ENCODE measurements around the gene LRCH3. TPM values are rescaled to one million over a fixed set of nuclear protein-coding genes. Genes with fewer than 3 reads are reported as not detected.

Gene LRCH3
- total and polyA plus RNA-seq, 2 experiments from 2014 or later, result 22.5 to 38.5 TPM

GRCh38 chr3:197752107-197752506, 38.9 kb upstream of the LRCH3 start:
- Histone ChIP-seq H3K27ac (peak overlapping the region; percentile 1), H3K4me1 (ENCODE audit: insufficient read depth) (peaks cover 10% of the 10 kb centered on the region), H2AFZ (no peak overlapping the region), H3K4me2 (peak overlapping the region; percentile 85), H3K36me3 (replicated peaks; ENCODE audit: insufficient read depth, low read depth) (no peaks in the 10 kb centered on the region), H3K9me2 (replicated peaks; ENCODE audit: insufficient read depth) (no peaks in the 10 kb centered on the region), H3K79me2 (peaks cover 59% of the 10 kb centered on the region), H4K20me1 (ENCODE audit: insufficient read depth, poor library complexity, severe bottlenecking) (peaks cover 57% of the 10 kb centered on the region), H3K27me3 (no peaks in the 10 kb centered on the region), H3K4me3 (no peak overlapping the region), H3K9me3 (ENCODE audit: low read depth) (no peaks in the 10 kb centered on the region)
- no peak for DNase-seq (ENCODE audit: low spot score)
- TF ChIP-seq EZH2phosphoT487 (IDR thresholded peaks at IDR 0.05; ENCODE audit: low read depth, severe bottlenecking, unreplicated experiment), result no peak
- TF ChIP-seq, protein P1, sequence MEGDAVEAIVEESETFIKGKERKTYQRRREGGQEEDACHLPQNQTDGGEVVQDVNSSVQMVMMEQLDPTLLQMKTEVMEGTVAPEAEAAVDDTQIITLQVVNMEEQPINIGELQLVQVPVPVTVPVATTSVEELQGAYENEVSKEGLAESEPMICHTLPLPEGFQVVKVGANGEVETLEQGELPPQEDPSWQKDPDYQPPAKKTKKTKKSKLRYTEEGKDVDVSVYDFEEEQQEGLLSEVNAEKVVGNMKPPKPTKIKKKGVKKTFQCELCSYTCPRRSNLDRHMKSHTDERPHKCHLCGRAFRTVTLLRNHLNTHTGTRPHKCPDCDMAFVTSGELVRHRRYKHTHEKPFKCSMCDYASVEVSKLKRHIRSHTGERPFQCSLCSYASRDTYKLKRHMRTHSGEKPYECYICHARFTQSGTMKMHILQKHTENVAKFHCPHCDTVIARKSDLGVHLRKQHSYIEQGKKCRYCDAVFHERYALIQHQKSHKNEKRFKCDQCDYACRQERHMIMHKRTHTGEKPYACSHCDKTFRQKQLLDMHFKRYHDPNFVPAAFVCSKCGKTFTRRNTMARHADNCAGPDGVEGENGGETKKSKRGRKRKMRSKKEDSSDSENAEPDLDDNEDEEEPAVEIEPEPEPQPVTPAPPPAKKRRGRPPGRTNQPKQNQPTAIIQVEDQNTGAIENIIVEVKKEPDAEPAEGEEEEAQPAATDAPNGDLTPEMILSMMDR (IDR thresholded peaks at IDR 0.05; ENCODE audit: poor library complexity), result no peak
- TF ChIP-seq EZH2 (IDR thresholded peaks at IDR 0.05; ENCODE audit: borderline replicate concordance), result no peak
- WGBS (ENCODE audit: low lambda C conversion rate, missing lambda C conversion rate), result 83% methylated on average over 5 of the region's 5 CpGs

GRCh38 chr3:197753263-197753662, 37.8 kb upstream of the LRCH3 start:
- TF ChIP-seq, protein P1 (IDR thresholded peaks at IDR 0.05; ENCODE audit: poor library complexity), result no peak
- TF ChIP-seq EZH2 (IDR thresholded peaks at IDR 0.05; ENCODE audit: borderline replicate concordance) (no peak), EZH2phosphoT487 (IDR thresholded peaks at IDR 0.05; ENCODE audit: low read depth, severe bottlenecking, unreplicated experiment) (no peak)
- 96% methylated on average over 3 of the region's 3 CpGs for WGBS (ENCODE audit: low lambda C conversion rate, missing lambda C conversion rate)
- H3K36me3 ChIP-seq (replicated peaks; ENCODE audit: insufficient read depth, low read depth), result no peaks in the 10 kb centered on the region
- no peak overlapping the region for H3K4me2 ChIP-seq
- H3K79me2 ChIP-seq, result peaks cover 70% of the 10 kb centered on the region
- no peak overlapping the region for H3K27ac ChIP-seq
- H4K20me1 ChIP-seq (ENCODE audit: insufficient read depth, poor library complexity, severe bottlenecking), result peaks cover 57% of the 10 kb centered on the region
- no peaks in the 10 kb centered on the region for H3K9me3 ChIP-seq (ENCODE audit: low read depth)
- no peak overlapping the region for H2AFZ ChIP-seq
- H3K9me2 ChIP-seq (replicated peaks; ENCODE audit: insufficient read depth), result no peaks in the 10 kb centered on the region
- H3K4me3 ChIP-seq, result no peak overlapping the region
- no peaks in the 10 kb centered on the region for H3K27me3 ChIP-seq
- no peak for DNase-seq (ENCODE audit: low spot score)
- H3K4me1 ChIP-seq (ENCODE audit: insufficient read depth), result peaks cover 10% of the 10 kb centered on the region

DNA sequence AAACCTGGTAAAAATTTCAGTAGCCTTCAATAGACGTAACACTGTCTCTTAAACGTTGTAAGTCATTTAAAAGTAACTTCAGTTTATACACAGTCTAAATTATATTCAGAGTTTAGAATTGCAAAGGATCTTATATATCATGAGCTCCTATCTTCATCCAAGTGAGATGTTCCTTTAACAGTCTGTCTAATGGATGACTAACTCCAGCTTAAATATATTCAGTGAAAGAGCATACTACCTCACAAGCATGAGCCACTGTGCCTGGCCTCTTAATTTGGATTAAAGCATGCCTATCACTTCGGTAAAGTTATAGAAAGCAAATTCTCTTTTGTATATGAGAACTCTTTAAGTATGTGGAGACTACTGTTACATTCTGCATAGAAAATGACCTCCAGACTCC, 34.4 kb upstream of the LRCH3 start:
- no peaks in the 10 kb centered on the region for H3K27me3 ChIP-seq
- peaks cover 8% of the 10 kb centered on the region for H3K4me1 ChIP-seq (ENCODE audit: insufficient read depth)
- DNase-seq (ENCODE audit: low spot score), result no peak
- WGBS (ENCODE audit: low lambda C conversion rate, missing lambda C conversion rate), result 85% methylated on average over 3 of the region's 3 CpGs
- H4K20me1 ChIP-seq (ENCODE audit: insufficient read depth, poor library complexity, severe bottlenecking), result peaks cover 47% of the 10 kb centered on the region
- peaks cover 87% of the 10 kb centered on the region for H3K79me2 ChIP-seq
- TF ChIP-seq EZH2phosphoT487 (IDR thresholded peaks at IDR 0.05; ENCODE audit: low read depth, severe bottlenecking, unreplicated experiment) (no peak), EZH2 (IDR thresholded peaks at IDR 0.05; ENCODE audit: borderline replicate concordance) (no peak)
- TF ChIP-seq, protein P1 (IDR thresholded peaks at IDR 0.05; ENCODE audit: poor library complexity), result no peak
- no peaks in the 10 kb centered on the region for H3K36me3 ChIP-seq (replicated peaks; ENCODE audit: insufficient read depth, low read depth)
- H3K9me3 ChIP-seq (ENCODE audit: low read depth), result no peaks in the 10 kb centered on the region
- H3K4me2 ChIP-seq, result no peak overlapping the region
- no peaks in the 10 kb centered on the region for H3K9me2 ChIP-seq (replicated peaks; ENCODE audit: insufficient read depth)
- no peak overlapping the region for H3K4me3 ChIP-seq
- H2AFZ ChIP-seq, result no peak overlapping the region
- H3K27ac ChIP-seq, result no peak overlapping the region

- 98% methylated on average over 4 of the region's 4 CpGs for WGBS (ENCODE audit: low lambda C conversion rate, missing lambda C conversion rate)
- no peak for DNase-seq (ENCODE audit: low spot score)
- Histone ChIP-seq H3K27ac (no peak overlapping the region), H3K4me3 (no peak overlapping the region), H3K36me3 (replicated peaks; ENCODE audit: insufficient read depth, low read depth) (no peaks in the 10 kb centered on the region), H3K27me3 (no peaks in the 10 kb centered on the region), H3K9me2 (replicated peaks; ENCODE audit: insufficient read depth) (no peaks in the 10 kb centered on the region), H4K20me1 (ENCODE audit: insufficient read depth, poor library complexity, severe bottlenecking) (peaks cover 29% of the 10 kb centered on the region), H2AFZ (no peak overlapping the region), H3K79me2 (peaks cover 69% of the 10 kb centered on the region), H3K9me3 (ENCODE audit: low read depth) (no peaks in the 10 kb centered on the region), H3K4me2 (no peak overlapping the region), H3K4me1 (ENCODE audit: insufficient read depth) (no peaks in the 10 kb centered on the region)
- TF ChIP-seq EZH2 (IDR thresholded peaks at IDR 0.05; ENCODE audit: borderline replicate concordance) (no peak), EZH2phosphoT487 (IDR thresholded peaks at IDR 0.05; ENCODE audit: low read depth, severe bottlenecking, unreplicated experiment) (no peak)
- TF ChIP-seq, protein P1 (IDR thresholded peaks at IDR 0.05; ENCODE audit: poor library complexity), result no peak
Measured at GRCh38 chr3:197758512-197758911, 32.5 kb upstream of the LRCH3 start.

Data from hepatocyte (in vitro differentiated cells).